Naive thymus-derived CD8-positive, alpha-beta T cell (primary cell): ENCODE measurements around the gene CTDSP1. TPM values are rescaled to one million over a fixed set of nuclear protein-coding genes. Genes with fewer than 3 reads are reported as not detected.

Experiments
- microRNA-seq: library from miRNA; unstranded; fragments of <30 nt; microRNA quantifications from one replicate; pipeline ENCODE4 v1.2.0, GENCODE V29; 2022; ENCODE audit warnings: borderline microRNAs expressed
- polyA plus RNA-seq, 3 donors: library from polyadenylated mRNA; unstranded; fragments of 300-500 nt; fragmentation: Illumina TruSeq; gene quantifications; one replicate each; pipeline ENCODE4 v1.2.3, GENCODE V29; 2021
- total RNA-seq, 8 experiments: library from RNA in 2 of 8; stranded (reverse) in 2 of 8; gene quantifications; one replicate each; pipeline ENCODE4 v1.2.3 and lab custom pipeline; 2021 to 2026

Gene CTDSP1
- total and polyA plus RNA-seq, 5 experiments from 2014 or later, result 19.3 to 144 (median 22.7) TPM

Small RNA genes lying within 50 kb of the gene (microRNA-seq; reads per million reads assigned to microRNA genes)
- gene MIR26B, result 52,508 reads per million, percentile 97 among the genes with 10 or more reads in this experiment

Other genes with a start within 250 kb of the CTDSP1 start
- gene CXCR1, start 232.9 kb upstream of the CTDSP1 start, total RNA-seq, result not detected
- under 1 TPM in 1 of 3 donors, not detected in 2; 0.39 TPM for gene CXCR1, start 232.9 kb upstream of the CTDSP1 start, polyA plus RNA-seq
- 100 to 1,000 TPM; 425 to 448 TPM for gene ARPC2, start 182.7 kb upstream of the CTDSP1 start, total RNA-seq
- gene ARPC2, start 182.7 kb upstream of the CTDSP1 start, polyA plus RNA-seq, result 100 to 1,000 TPM; 690 to 865 (median 728) TPM
- 1 to 10 TPM; 1.1 to 1.4 TPM for gene GPBAR1, start 138.9 kb upstream of the CTDSP1 start, total RNA-seq
- gene GPBAR1, start 138.9 kb upstream of the CTDSP1 start, polyA plus RNA-seq, result under 1 TPM; 0.14 to 0.41 (median 0.28) TPM
- 10 to 100 TPM; 57.0 to 61.6 TPM for gene AAMP, start 129.7 kb upstream of the CTDSP1 start, total RNA-seq
- gene AAMP, start 129.7 kb upstream of the CTDSP1 start, polyA plus RNA-seq, result 10 to 100 TPM; 77.0 to 93.6 (median 89.7) TPM
- gene PNKD, start 129.3 kb upstream of the CTDSP1 start, total RNA-seq, result 10 to 100 TPM; 33.6 to 40.5 TPM
- gene PNKD, start 129.3 kb upstream of the CTDSP1 start, polyA plus RNA-seq, result 100 to 1,000 TPM; 108 to 119 (median 109) TPM
- 100 to 1,000 TPM in 1 of 2 experiments, 10 to 100 TPM in 1; 95.1 to 100 TPM for gene TMBIM1, start 107.4 kb upstream of the CTDSP1 start, total RNA-seq
- 100 to 1,000 TPM in 1 of 3 donors, 10 to 100 TPM in 2; 75.8 to 114 (median 80.3) TPM for gene TMBIM1, start 107.4 kb upstream of the CTDSP1 start, polyA plus RNA-seq
- gene CATIP, start 43.0 kb upstream of the CTDSP1 start, total RNA-seq, result not detected
- not detected for gene CATIP, start 43.0 kb upstream of the CTDSP1 start, polyA plus RNA-seq
- gene SLC11A1, start 17.6 kb upstream of the CTDSP1 start, total RNA-seq, result 1 to 10 TPM in 1 of 2 experiments, under 1 TPM in 1; 0.47 to 1.2 TPM
- gene SLC11A1, start 17.6 kb upstream of the CTDSP1 start, polyA plus RNA-seq, result under 1 TPM; 0.27 to 0.90 (median 0.73) TPM
- gene VIL1, start 19.3 kb downstream of the CTDSP1 start, total RNA-seq, result not detected
- gene VIL1, start 19.3 kb downstream of the CTDSP1 start, polyA plus RNA-seq, result under 1 TPM in 2 of 3 donors, not detected in 1; 0.03 to 0.05 TPM
- gene USP37, start 168.5 kb downstream of the CTDSP1 start, total RNA-seq, result 10 to 100 TPM; 19.9 to 25.2 TPM
- 10 to 100 TPM in 1 of 3 donors, 1 to 10 TPM in 2; 8.6 to 11.6 (median 9.0) TPM for gene USP37, start 168.5 kb downstream of the CTDSP1 start, polyA plus RNA-seq
- gene CNOT9, start 169.0 kb downstream of the CTDSP1 start, total RNA-seq, result 10 to 100 TPM; 55.0 to 64.0 TPM
- 10 to 100 TPM; 17.5 to 19.9 (median 19.0) TPM for gene CNOT9, start 169.0 kb downstream of the CTDSP1 start, polyA plus RNA-seq
- gene PLCD4, start 208.0 kb downstream of the CTDSP1 start, total RNA-seq, result 1 to 10 TPM in 1 of 2 experiments, under 1 TPM in 1; 0.58 to 1.3 TPM
- gene PLCD4, start 208.0 kb downstream of the CTDSP1 start, polyA plus RNA-seq, result under 1 TPM; 0.13 to 0.25 (median 0.15) TPM